ENCODE data around the gene C11orf54.
"Not testable (repeated sequence)": the region's sequence is repeated elsewhere in the genome, so short reads cannot be mapped to it uniquely, and the experiment has no call there.

C11orf54 gene

GRCh38 chr11:93767018-93767417 is 25.5 kb downstream of the C11orf54 start:
- DNase-seq = no peak

GRCh38 chr11:93770160-93770559 is 28.7 kb downstream of the C11orf54 start:
- no peak for DNase-seq

- DNase-seq = no peak
Observed at GRCh38 chr11:93772123-93772522, 30.7 kb downstream of the C11orf54 start.

- DNase-seq = no peak
Observed at GRCh38 chr11:93773045-93773477, 31.6 kb downstream of the C11orf54 start.

GRCh38 chr11:93773601-93774200 is 32.2 kb downstream of the C11orf54 start:
- DNase-seq = no peak

- DNase-seq = not testable (repeated sequence)
Observed at GRCh38 chr11:93774560-93774959, 33.1 kb downstream of the C11orf54 start.

GRCh38 chr11:93775289-93775688 is 33.8 kb downstream of the C11orf54 start:
- peak; percentile 21 for DNase-seq

GRCh38 chr11:93783362-93783761 is 41.9 kb downstream of the C11orf54 start:
- no peak for DNase-seq

- DNase-seq = no peak
Observed at GRCh38 chr11:93783765-93784144, 42.3 kb downstream of the C11orf54 start.

- DNase-seq = peak; percentile 93
Observed at GRCh38 chr11:93784145-93784934, 42.9 kb downstream of the C11orf54 start, which contains the start of gene MED17. TSS of gene MED17 (plus strand) at chr11:93784282. CDS start at chr11:93784514, 232 bp downstream.

- DNase-seq = peak; percentile 44
Observed at GRCh38 chr11:93784935-93785360, 43.5 kb downstream of the C11orf54 start.

GRCh38 chr11:93791493-93791892 is 50.0 kb downstream of the C11orf54 start:
- DNase-seq = no peak

GRCh38 chr11:93796441-93797231 is 55.2 kb downstream of the C11orf54 start:
- no peak for DNase-seq

- DNase-seq = no peak
Observed at GRCh38 chr11:93801366-93801765, 59.9 kb downstream of the C11orf54 start.

GRCh38 chr11:93804879-93805278 is 63.4 kb downstream of the C11orf54 start:
- DNase-seq = no peak

- DNase-seq = no peak
Observed at GRCh38 chr11:93807980-93808379, 66.5 kb downstream of the C11orf54 start.

GRCh38 chr11:93813974-93814373 is 72.5 kb downstream of the C11orf54 start:
- no peak for DNase-seq

Data from activated CD4-positive, alpha-beta T cell treated with anti-CD3 and anti-CD28 coated beads for 48 hours (primary cell).